Esophagus squamous epithelium (tissue), 4 donors: ENCODE measurements around the gene ZFP62.

Source experiments
- POLR2A ChIP-seq, 4 donors: fragments of 450-650 bp; IDR thresholded peaks; one replicate each; pipeline ENCODE4 v1.6.1; 2017; ENCODE audit warnings: antibody characterized with exemption in 4 of 4, mild to moderate bottlenecking in 4 of 4, moderate library complexity in 3 of 4
- TF ChIP-seq, protein P1 (sequence below), 6 experiments: fragments of 450-650 bp in 4 of 6; fragments of 200-600 bp in 2 of 6; sonication (generic) in 2 of 6; IDR thresholded peaks; one replicate each; pipeline ENCODE4 v1.5.1; 2016 to 2019; ENCODE audit warnings: antibody characterized with exemption in 6 of 6, mild to moderate bottlenecking in 4 of 6, moderate library complexity in 4 of 6

DNA sequence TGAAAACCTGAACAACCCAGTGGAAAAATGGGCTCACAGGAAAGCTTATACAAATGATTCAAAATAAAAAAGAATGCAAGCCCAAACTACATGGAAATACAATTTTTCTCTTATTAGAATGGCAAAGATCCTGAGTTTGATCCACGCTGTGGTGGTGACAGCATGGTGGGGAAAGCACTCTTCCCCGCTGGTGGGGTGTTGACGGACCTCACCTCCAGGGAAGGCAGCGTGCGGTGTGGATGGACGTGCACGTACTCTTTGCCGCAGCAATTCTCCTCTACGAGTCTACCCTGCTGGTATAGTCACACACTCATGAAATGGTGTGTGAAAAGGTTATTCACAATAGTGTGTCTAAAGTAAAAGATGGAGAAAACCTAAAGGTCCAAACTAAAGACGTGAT is 5.9 kb upstream of the ZFP62 start:
- TF ChIP-seq, protein P1, sequence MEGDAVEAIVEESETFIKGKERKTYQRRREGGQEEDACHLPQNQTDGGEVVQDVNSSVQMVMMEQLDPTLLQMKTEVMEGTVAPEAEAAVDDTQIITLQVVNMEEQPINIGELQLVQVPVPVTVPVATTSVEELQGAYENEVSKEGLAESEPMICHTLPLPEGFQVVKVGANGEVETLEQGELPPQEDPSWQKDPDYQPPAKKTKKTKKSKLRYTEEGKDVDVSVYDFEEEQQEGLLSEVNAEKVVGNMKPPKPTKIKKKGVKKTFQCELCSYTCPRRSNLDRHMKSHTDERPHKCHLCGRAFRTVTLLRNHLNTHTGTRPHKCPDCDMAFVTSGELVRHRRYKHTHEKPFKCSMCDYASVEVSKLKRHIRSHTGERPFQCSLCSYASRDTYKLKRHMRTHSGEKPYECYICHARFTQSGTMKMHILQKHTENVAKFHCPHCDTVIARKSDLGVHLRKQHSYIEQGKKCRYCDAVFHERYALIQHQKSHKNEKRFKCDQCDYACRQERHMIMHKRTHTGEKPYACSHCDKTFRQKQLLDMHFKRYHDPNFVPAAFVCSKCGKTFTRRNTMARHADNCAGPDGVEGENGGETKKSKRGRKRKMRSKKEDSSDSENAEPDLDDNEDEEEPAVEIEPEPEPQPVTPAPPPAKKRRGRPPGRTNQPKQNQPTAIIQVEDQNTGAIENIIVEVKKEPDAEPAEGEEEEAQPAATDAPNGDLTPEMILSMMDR (IDR thresholded peaks at IDR 0.05): no peak
- no peak for TF ChIP-seq POLR2A (IDR thresholded peaks at IDR 0.05)
